ENCODE measurements around the gene KCNJ14.
A peak's percentile ranks its signal among the peaks of the same experiment; 100 is the strongest.

Gene KCNJ14

GRCh38 chr19:48444936-48445200, 10.5 kb upstream of the KCNJ14 start:
- DNase-seq (ENCODE audit: low read depth): no peak
- peak overlapping the region; percentile 99 for H3K4me3 ChIP-seq (ENCODE audit: low read length)
- TF ChIP-seq CTCF (conservative IDR thresholded peaks at IDR 0.05; ENCODE audit: low read length): no peak

GRCh38 chr19:48445256-48445605, 10.1 kb upstream of the KCNJ14 start:
- peak overlapping the region; percentile 99 for H3K4me3 ChIP-seq (ENCODE audit: low read length)
- DNase-seq (ENCODE audit: low read depth): peak; percentile 94
- TF ChIP-seq CTCF (conservative IDR thresholded peaks at IDR 0.05; ENCODE audit: low read length): peak; percentile 84

GRCh38 chr19:48445606-48446481, 9.5 kb upstream of the KCNJ14 start, which contains the start of gene GRWD1:
Gene GRWD1, plus strand, starts transcription at chr19:48445983. Its CDS starts 23 bp downstream, at chr19:48446006.
- H3K4me3 ChIP-seq (ENCODE audit: low read length): peak within 1 kb of the TSS; percentile 99
- TF ChIP-seq CTCF (conservative IDR thresholded peaks at IDR 0.05; ENCODE audit: low read length): no peak
- DNase-seq (ENCODE audit: low read depth): peak; percentile 93

- peak overlapping the region; percentile 99 for H3K4me3 ChIP-seq (ENCODE audit: low read length)
- TF ChIP-seq CTCF (conservative IDR thresholded peaks at IDR 0.05; ENCODE audit: low read length): no peak
- DNase-seq (ENCODE audit: low read depth): no peak
Observed at GRCh38 chr19:48446579-48446978, 8.8 kb upstream of the KCNJ14 start.

GRCh38 chr19:48448563-48448962, 6.8 kb upstream of the KCNJ14 start:
- H3K4me3 ChIP-seq (ENCODE audit: low read length): no peak overlapping the region
- DNase-seq (ENCODE audit: low read depth): no peak
- no peak for TF ChIP-seq CTCF (conservative IDR thresholded peaks at IDR 0.05; ENCODE audit: low read length)

- H3K4me3 ChIP-seq (ENCODE audit: low read length): no peak overlapping the region
- DNase-seq (ENCODE audit: low read depth): no peak
- no peak for TF ChIP-seq CTCF (conservative IDR thresholded peaks at IDR 0.05; ENCODE audit: low read length)
Observed at GRCh38 chr19:48450441-48450840, 4.9 kb upstream of the KCNJ14 start.

- TF ChIP-seq CTCF (conservative IDR thresholded peaks at IDR 0.05; ENCODE audit: low read length): no peak
- no peak overlapping the region for H3K4me3 ChIP-seq (ENCODE audit: low read length)
- DNase-seq (ENCODE audit: low read depth): no peak
Observed at GRCh38 chr19:48450863-48451262, 4.5 kb upstream of the KCNJ14 start.

Measured in AG10803 (cell line).